Midbrain (tissue), 1 donor: Measurements from ENCODE around the gene PTGES.

Experiments used
- DNase-seq: peaks from one replicate; lab custom pipeline; 2025; lab: John Stamatoyannopoulos, UW

The PTGES gene

DNA sequence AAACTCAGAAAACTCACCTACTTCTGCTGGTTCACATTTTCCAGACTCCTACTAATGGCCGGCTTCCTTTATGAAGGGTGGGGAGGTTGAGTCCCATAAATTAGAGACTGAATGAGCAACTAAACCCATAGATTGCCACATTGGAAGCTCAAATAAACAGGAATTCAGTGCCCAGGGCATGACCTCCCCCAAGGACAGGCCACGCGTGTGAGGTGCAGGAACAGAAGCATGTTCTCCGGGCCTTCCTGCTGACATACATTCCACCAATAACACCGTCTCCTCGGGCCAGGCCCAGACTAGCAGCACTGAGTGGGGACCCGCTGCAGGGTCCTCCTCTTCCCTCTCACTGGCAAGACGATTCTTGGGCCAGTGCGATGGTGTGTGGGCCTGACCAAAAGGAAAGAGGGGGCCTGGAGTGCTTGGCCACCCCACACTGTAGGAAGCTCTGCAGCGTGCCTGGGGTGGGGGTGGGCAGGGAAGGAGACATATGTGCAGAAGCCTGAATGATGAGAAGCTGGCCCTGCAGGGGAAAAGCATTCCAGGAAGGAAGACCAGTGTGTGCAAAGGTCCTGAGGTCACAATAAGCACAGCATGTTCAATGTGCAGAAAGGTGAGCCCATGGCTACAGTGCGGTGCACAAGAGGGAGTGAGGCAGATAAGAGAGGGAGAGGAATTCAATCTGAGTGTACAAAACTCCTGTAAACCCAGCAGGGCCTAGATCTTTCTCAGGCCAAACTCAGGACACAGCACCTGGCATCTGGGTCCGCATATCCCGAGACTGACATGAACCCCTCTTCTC, 12.0 kb downstream of the PTGES start:
- no peak for DNase-seq

DNA sequence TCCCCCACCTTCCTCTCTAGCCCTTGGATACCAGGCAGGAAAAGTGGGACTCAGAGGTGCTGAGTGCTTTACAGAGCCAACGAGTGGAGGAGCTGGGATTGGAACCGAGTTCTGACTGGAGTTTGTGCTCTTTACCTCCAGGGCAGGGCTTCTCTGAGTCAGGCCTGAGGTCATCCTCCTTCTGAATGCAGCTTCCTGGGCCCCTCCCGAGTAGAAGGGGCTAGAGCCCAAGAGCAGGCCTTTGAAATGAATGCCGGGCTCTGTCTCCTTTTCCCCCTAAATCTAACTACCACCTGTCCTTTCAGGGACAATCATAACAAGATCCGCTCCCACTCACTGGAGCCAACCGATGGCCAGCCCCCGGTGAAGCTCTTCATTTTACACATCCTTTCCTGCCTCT, 12.7 kb downstream of the PTGES start:
- DNase-seq, result no peak

DNA sequence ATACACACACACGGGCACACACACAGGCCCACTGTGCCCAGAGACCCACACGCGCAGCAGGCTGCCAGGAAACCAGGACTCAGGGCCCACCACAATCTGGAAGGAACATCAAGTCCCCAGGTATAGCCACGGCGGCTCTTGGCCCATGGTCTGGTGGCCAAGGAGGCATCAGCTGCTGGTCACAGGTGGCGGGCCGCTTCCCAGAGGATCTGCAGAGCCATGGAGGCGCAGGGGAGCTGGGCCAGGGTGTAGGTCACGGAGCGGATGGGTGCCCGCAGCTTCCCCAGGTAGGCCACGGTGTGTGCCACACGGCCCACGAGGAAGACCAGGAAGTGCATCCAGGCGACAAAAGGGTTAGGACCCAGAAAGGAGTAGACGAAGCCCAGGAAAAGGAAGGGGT, 13.4 kb downstream of the PTGES start:
- DNase-seq, result no peak

DNA sequence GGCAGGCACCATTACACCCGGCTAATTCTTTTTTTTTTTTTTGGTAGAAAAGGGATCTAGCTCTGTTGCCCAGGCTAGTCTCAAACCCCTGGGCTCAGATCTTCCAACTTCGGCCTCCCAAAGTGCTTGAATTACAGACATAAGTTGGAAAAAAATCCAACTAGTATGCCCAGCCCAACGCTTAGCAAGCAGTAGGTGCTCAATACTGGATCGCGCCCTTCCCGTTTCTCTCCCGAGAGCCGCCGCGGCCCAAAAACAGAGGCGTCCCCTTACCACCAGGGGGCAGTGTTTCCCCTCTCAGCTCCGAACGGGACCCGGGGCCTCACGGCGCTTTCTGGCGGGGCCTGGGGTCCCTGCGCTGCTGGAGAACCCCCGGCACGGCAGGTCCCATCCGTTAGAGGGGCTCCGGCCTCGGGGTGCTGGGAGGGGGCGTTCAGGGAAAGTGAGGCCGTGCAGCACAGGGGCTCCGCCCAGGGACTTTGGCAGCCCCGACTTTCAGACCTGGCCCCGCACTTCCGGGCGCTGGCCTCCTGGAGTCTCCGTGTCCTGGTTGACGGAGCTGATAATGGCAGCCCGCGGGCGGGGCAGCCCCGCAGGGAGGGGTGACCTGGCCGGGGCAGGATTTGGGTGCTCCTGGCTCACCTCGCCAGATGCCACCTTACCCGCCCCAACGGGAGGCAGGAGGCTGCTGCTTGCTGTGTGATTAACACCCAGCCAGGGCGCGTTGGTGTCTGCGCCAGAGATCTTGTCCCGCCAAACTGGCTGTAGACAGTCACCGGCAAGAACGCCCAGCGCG, 15.2 kb downstream of the PTGES start:
- DNase-seq, result peak; percentile 81

DNA sequence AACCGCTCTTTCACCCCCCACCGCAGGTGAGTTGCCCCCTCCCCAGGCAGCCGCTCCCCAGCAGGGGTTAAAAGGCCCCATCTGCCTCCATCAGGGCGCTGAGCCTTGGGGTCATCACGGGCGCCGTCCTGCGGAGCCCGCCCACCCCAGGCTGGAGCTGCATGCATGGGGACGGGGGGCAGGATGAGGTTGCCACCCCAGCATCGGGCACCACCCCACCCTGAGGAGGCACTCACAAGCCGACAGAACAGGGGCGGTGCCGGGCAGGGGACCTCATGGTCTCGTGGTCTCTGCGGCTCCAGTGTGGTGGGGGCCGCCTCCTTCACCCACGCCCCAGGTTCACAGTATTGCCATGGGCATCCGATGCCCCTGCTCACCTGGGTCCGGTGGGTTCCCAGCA, 16.5 kb downstream of the PTGES start:
- no peak for DNase-seq

DNA sequence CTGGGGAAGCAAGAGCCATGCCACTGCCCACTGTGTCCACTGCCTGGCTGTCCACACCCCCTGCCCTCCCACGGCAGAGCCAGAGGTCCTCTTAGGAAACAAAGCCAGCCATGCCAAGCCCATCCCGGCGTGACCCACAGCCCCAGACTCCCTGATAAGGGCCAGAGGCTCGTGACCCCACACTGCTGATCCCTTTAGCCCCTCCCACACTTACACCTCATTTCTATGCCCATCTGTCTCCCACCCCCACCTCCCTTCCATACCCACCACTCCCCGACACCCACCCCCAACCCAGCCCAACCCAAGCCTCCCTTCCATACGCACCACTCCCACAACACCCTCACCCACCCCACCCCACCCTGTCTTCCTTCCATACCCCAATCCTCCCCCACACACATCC, 17.3 kb downstream of the PTGES start:
- no peak for DNase-seq

DNA sequence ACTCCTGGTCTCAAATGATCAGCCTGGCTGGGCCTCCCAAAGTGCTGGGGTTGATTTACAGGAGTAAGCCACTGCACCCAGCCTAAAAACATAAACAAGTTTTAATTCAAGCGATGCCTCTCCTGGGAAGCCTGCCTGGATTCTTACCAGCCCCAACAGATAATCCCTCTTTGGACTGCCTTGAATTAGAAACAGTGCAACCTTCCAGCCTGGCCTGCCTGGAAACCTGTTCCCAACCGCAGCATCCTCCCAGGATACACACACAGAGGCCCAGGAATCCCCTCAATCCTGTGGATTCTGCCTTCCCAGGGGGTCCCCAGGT, 19.2 kb downstream of the PTGES start:
- no peak for DNase-seq

DNA sequence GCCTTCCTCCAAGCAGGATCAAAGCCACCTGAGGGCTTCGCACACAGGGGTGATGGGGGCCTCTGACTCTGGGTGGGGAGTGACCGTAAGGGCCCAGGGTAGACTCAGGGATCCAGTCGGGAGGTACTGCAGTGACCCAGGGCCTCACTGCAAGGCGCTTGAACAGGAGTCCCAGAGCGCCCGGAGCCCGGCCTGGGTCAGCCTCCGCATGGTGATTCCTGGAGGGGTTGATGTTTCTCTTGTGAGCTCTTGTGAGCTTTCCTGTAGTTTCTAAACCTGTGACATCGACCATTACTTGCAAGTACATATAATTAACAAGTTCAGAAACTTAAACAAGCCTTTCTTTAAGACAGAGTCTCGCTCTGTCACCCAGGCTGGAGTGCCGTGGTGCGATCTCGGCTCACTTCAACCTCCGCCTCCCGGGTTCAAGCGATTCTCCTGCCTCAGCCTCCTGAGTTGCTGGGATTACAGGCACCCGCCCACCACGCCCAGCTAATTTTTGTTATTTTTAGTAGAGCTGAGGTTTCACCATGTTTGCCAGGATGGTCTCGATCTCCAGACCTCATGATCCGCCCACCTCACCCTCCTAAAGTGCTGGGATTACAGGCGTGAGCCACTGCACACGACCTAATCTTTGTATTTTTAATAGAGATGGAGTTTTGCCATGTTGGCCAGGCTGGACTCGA, 19.8 kb downstream of the PTGES start:
- no peak for DNase-seq

DNA sequence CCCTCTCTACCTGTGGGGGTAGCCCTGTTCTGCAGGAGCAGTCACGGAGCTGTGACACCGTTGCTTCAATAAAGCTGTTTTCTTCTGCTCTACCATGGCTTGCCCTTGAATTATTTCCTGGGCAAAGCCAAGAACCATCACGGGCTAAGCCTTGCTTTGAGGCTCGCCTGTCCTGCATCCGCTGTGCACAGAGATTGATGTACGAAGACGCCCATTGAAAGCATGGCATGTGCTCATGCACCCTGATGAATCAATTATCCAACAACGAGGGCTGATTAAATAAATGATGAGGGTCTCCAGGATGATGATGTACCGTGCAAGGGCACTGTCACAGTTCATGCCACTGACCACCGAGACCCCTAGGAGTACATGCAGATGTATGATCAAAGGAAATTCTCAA, 20.7 kb downstream of the PTGES start:
- DNase-seq, result no peak

DNA sequence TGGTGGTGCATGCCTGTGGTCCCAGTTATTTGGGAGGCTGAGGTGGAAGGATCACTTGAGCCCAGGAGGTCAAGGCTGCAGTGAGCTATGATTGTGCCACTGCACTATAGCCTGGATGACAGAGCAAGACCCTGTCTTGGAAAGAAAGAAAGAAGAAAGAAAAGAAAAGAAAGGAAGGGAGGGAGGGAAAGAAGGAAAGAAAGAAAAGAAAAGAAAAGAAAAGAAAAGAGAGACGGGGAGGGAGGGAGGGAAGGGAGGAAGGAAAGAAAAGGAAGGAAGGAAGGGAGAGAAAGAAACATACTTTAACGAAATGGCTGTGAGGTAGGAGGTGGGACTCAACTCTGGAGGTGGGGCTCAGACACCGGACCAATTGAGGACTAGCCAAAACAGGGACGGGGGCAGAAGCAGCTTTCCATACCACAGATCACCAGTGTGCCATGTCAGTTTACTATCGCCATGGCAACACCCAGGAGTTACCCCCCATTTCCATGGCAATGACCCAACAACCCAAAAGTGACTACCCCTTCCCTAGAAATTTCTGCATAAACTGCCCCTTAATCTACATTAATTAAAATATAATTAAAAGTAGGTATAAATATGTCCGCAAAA, 21.3 kb downstream of the PTGES start:
- no peak for DNase-seq

DNA sequence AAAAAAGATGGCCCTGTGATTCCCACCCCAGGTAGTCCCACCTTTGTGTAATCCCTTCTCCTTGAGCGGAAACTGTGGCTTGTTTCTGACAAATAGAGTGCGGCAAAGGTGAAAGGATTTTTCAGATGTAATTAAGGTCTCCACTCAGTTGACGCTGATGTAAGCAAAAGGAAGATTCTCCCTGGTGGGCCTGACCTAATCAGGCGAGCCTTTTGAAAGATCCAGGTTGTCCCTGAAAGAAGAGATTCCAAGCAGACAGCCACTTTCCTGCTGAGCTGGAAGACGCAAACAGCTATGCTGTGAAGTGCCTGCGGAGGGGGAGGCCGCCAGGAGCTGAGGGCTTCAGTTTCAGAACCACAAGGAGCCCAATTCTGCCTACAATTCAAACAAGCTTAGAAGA, 24.1 kb downstream of the PTGES start:
- DNase-seq, result no peak

DNA sequence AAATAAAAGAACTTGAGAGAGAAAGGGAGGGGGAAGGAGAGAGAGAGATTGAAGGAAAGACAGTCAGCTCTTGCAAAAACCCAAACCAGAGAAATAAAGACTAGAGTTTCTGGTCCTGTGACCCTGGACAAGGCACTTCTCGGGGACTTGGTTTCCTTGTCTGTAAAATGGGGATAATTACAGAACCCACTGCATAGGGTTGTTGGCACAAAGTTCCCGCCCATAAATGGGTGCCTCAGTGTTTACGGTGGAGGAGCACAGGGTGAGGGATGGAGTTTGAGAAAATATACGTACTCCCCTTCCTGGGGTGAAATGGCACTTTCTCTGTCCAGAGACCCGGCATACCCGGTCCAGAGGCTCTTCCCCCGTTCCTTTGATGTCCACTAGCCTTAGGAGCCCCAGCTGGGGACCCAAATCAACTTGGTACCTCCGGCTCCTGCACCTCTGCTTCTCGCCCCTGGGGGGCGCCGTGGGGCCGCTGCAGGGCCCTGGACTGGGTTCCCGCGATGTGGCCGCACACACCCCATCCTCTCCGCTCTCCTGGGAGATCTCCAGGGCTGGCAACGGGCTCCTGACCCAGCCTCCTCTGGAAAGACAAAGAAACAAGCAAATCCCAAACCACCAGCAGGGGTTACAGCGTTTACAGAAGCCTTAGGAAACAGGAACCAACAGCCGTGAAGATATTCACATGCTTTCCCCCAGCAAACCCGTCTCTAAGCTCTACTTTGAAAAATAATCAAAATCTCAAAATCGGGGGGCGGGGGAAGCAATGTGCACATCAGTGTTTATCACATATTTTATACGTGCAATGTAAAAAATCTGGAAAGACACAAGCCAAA, 26.3 kb downstream of the PTGES start:
- peak; percentile 29 for DNase-seq

DNA sequence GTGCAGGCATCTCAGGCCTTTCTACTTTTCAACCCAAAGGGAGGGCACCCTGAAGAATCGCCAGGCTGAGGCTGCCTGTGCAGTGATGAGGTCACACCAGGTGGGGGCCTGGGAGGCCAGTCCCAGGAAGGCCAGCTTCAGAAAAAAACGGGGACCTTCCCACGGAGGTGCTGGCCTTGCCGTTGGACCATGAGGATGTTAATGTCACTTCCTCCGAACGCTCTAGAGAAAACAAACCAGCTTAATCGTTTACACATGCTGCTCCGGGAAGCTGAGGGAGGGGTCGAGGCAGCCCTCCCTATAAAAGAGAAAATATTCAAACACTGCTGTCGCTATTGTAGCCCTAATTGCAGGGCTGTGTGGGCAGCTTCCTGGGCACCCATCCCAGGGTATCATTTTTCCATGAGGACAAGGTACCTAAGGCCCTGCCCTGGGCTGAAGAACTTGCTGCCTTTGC, 27.0 kb downstream of the PTGES start:
- peak; percentile 37 for DNase-seq

DNA sequence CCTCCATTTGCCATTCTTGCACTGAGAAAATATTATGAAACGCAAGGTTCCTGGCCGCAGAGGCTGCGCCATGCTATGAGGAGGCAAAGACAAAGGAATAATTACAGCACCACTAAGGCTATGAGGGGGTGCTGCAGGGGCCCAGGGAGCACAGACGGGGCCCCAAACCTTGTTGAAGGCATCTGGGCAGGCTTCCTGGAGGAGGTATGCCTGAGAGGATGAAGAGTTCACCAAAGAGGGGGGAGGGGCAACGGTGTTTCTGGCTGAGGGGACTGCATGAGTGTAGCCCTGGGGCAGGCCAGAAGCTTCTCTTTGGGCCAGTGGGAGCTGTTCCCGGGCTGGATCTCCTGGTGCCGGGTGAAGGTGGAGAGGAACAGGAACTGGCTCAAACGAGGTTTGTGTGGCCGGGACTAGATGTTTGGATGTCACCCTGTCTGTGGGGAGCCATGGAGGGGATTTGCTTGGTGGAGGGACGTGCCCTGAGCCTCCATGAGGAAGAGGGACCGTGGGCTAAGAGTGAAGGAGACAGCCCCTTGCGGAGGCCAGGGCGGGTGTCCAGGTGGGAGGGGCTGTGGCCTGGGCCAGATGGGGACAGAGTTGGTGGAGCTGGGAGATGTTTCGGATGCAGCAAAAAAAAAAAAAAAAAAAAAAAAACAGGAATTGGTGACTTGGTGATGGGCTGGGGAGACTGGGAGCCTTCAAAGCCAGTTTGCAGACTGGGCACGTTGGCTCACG, 28.2 kb downstream of the PTGES start:
- DNase-seq, result no peak

DNA sequence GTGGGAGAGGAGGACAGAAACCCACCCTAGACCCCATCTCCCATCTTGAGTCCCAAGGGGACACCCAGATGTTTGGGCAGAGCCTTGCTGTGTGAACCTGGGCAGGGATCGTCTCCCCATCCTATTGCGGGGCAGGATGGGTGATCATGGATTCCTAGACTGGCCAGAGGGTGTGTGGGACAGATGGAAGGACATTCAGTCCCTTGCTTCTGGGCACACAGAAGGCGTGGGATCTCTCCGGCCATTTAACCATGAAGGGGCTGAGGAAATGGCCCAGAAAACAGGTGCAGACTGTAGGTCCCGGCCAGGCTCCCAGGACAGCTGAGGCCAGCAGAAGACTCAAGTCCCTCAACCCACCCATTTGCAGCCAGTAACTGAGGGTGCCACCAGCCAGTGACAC, 29.9 kb downstream of the PTGES start:
- DNase-seq, result no peak

DNA sequence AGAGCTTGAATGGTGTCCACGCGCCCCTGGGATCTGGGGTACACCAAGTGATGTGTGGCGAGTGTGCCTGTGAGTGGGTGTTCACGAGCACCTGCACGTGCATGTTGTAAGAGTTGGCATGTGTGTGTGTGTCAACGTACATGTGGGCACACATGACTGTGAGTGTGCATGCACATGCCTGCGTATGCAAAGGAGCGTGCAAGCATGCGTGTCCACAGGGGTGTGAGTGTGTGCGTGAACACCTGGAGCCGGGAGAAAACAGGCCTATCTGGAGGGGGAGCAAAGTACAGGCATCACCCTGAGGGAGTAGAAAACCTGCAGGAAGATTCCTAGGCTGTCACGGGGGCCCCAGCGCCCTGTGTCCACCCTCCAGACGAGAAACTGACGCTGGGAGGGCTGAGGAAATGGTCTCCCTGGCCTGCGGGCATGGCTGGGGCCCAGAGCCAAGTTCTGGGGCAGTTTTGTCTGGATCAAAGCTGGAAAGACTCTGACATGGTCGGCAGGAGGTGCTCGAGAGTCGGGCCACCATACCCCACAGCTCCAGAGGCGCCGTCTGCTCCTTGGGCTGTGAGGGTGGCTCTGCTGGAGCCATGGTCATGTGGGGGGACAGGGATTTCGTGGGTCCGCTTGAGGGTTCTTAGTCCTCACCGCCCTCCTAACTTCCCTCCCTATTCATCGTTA, 31.8 kb downstream of the PTGES start:
- no peak for DNase-seq

DNA sequence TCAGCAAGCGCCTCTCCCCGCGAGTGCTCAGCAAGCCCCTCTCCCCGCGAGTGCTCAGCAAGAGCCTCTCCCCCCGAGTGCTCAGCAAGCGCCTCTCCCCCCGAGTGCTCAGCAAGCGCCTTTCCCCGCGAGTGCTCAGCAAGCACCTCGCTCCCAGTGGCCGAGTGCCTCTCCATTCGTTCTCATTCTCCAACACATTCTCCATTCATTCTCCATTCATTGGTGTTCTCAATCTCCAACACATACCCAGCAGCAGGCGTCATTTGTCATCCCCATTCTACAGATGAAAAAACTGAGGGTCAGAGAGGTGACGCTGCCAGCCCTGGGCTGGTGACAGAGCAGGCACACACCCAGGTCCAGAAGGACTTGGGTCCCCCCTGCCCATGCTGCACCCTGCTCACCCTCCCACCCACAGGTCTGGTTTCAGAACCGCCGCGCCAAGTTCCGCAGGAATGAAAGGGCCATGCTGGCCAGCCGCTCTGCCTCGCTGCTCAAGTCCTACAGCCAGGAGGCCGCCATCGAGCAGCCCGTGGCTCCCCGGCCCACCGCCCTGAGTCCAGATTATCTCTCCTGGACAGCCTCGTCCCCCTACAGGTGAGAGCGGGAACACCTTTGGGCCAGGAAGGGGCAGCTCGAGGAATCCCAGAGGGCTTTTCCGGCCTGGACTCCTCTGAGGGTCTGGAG, 32.5 kb downstream of the PTGES start:
- DNase-seq, result no peak

DNA sequence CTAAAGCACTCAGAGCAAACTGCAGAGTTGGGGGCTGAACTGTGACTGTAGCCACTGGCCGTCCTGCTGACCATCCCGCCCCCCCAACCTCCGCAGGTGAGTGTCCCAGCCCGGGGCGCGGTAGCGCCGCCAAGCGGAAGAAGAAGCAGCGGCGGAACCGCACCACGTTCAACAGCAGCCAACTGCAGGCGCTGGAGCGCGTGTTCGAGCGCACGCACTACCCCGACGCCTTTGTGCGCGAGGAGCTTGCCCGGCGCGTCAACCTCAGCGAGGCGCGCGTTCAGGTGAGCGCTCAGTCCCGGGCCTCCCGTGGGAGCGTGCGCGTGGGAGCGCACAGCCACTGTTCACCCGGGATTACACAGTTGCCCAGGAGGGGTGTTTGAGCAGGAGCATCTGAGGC, 33.7 kb downstream of the PTGES start:
- no peak for DNase-seq

DNA sequence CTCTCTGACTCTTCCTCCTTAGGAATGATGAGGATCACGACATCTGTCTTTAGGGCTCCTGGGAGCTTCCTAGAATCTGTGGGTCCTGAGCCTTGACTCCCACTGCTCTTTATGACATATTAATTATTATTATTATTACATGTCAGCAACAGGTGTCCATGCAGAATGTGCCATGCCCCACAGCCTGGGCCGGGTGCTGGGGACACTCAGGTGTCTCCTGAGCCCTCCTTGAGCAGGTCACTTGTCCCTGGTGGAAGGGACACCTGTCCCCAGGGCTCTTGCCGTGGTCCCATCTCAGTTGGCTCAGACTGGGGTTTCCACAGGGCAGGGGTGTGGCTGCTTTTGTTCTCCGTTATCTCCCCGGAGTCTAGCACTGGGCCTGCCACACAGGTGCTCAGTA, 34.2 kb downstream of the PTGES start:
- no peak for DNase-seq

DNA sequence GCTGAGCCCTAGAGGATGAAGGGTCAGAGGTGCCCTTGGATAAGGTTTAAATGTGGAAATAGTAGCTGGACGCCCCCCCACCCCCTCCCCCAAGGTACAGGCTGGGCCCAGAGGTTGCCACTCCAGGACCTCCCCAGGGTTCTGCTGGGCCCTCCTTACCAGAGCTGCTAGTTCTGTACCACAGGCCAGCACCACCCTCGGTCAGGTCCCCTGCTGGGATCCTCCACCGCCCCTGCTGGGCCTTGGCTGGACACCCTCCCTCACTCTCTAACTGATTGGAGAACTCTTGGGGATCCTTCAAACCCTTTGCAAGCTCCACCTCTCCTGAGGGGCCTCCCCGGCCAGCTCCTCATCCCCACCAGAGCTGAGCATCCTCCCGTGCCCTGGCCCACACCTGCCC, 34.9 kb downstream of the PTGES start:
- no peak for DNase-seq
